ENCODE measurements around the gene EXOSC1.
"Not testable (repeated sequence)": the region's sequence is repeated elsewhere in the genome, so short reads cannot be mapped to it uniquely, and the experiment has no call there.

EXOSC1 gene, protein sequence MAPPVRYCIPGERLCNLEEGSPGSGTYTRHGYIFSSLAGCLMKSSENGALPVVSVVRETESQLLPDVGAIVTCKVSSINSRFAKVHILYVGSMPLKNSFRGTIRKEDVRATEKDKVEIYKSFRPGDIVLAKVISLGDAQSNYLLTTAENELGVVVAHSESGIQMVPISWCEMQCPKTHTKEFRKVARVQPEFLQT

DNA sequence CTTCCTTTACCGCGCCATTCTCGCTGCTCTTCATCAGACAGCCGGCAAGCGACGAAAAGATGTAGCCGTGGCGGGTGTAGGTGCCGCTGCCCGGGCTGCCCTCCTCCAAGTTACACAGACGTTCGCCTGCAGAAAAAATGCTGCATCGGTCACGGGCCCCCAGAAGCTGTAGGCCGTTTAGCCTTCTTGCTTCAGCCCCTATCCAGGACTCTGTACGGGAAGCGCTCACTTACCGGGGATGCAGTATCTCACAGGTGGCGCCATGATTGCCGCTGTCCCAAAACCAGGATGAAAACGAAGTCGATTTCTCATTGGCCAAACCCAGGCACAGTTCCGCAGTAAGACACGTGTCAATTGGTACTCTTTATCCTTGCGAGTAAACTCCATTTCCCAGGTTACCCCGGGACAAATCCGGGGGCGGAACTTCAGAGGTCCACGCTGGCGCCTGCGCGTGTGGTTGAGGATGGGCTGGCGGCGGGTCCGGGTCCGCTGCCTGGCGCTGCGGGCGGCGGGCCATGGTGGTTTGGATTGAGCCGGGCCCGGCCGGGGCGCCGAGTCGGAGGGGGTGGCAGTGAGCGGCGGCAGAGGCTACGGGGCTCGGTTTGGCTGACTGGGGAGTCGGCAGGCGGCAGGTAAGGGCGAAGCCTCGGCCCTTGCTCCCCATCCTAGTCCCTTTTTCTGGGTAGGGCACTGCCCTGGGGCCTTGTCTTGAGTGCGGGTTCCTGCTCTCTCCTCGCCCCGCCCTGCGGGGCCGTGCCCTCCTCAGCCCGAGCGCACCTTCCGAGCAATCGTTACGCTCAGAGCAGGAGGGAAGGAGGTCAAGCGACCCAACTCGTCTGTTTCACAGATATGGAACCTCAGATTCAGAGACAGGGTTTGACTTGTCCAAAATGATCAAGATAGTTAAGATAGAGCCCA lies at the start of gene EXOSC1, which contains the start of gene ZDHHC16:
TSS of gene EXOSC1 (minus strand) at position 285 of the 918 bp plus-strand sequence. CDS start at position 264, 21 bp downstream.
TSS of gene ZDHHC16 (plus strand) at position 454 of the 918 bp plus-strand sequence. CDS start 5,501 bp downstream, outside the sequence.
- DNase-seq (ENCODE audit: low read depth) = peak; percentile 88

DNA sequence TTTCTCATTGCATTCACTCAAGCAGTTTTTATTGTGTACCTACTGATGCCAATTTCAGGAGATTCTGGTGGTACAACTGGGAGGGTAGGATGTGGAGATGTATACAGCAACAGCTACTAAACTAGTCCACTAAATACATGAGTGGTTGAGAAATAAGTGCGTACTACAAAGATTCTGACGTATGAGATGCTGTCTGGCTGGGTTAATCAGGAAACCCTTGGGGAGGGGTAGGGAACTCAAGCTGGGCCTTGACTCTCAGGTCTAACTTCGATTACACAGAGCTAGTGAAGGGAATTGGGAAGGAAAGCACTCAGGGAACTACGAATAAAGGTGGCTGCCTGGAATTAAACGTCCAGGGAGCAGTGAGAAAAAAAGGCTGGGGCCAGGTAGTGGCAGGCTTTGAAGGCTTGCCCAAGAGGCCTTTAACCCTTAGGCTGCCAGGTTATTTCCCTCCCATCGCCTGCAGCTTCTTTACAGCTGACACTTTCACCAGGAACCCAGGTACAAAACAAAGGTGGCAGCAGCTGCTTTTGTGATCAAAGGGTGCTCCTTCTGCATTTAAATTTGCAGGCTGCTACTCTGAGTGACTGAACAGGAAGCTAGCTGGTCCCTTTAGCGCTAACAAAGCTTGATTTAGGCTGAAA lies 49.2 kb upstream of the EXOSC1 start:
- no peak for DNase-seq (ENCODE audit: low read depth)

DNA sequence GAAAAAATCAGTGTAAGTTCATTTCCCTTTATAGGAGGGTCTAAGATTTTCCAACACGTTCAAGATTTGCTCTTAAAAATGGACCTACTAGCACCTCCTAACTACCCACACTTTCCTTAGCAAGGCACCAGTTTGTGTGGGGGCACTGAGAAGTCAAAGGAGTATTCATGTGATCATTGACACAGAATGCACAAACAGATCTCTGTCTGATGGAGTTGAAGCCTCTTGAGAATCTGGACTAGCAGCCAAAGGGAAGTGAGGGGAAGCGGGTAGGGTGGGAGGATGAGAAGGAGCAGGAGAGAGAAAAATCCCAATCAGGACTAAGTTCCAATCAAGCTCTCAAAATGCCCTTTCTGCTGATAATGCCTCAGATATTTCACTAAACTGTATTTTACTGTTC lies 48.3 kb upstream of the EXOSC1 start:
- no peak for DNase-seq (ENCODE audit: low read depth)

GRCh38 chr10:97490592-97490991 lies 44.8 kb upstream of the EXOSC1 start:
- no peak for DNase-seq (ENCODE audit: low read depth)

- no peak for DNase-seq (ENCODE audit: low read depth)
Measured at GRCh38 chr10:97485647-97486281, 40.0 kb upstream of the EXOSC1 start.

GRCh38 chr10:97483921-97484320 lies 38.1 kb upstream of the EXOSC1 start:
- no peak for DNase-seq (ENCODE audit: low read depth)

DNA sequence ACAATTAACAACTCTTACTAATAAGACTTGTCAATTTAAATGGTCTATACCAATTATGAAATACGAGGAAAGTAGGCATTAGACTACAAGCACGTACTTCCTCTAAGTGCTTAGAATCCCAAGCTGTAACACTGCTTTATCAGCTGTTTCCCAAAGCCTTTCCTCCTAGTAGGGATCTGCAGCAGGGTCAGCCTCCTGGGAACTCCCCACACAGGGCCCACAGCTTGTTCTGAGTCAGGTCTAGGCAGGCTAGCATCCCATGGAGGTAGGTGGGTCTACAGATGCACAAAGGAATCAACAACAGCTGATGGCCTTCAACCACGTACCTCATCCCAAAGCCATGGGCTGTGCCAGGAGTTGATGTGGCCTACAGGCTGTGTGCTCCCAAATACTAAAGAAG lies 37.7 kb upstream of the EXOSC1 start:
- DNase-seq (ENCODE audit: low read depth) = no peak

DNA sequence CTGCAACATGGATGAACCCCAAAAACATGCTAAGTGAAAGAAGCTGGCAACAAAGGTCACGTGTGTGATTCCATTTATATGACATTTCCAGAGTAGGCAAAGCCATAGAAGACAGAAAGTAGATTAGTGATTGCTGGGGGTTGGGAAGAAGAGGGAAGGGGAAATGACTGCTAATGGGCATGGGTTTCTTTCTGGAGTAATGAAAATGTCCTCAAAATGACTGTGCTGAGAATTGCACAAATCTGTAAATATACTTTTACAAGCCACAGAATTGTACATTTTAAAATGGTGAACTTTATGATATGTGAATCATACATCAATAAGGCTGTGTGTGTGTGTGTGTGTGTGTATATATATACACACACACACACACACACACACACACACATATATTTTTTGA lies 36.6 kb upstream of the EXOSC1 start:
- no peak for DNase-seq (ENCODE audit: low read depth)

GRCh38 chr10:97481071-97481470 lies 35.3 kb upstream of the EXOSC1 start:
- DNase-seq (ENCODE audit: low read depth) = no peak

GRCh38 chr10:97479939-97480338 lies 34.1 kb upstream of the EXOSC1 start:
- DNase-seq (ENCODE audit: low read depth) = no peak

GRCh38 chr10:97479410-97479809 lies 33.6 kb upstream of the EXOSC1 start:
- not testable (repeated sequence) for DNase-seq (ENCODE audit: low read depth)

DNA sequence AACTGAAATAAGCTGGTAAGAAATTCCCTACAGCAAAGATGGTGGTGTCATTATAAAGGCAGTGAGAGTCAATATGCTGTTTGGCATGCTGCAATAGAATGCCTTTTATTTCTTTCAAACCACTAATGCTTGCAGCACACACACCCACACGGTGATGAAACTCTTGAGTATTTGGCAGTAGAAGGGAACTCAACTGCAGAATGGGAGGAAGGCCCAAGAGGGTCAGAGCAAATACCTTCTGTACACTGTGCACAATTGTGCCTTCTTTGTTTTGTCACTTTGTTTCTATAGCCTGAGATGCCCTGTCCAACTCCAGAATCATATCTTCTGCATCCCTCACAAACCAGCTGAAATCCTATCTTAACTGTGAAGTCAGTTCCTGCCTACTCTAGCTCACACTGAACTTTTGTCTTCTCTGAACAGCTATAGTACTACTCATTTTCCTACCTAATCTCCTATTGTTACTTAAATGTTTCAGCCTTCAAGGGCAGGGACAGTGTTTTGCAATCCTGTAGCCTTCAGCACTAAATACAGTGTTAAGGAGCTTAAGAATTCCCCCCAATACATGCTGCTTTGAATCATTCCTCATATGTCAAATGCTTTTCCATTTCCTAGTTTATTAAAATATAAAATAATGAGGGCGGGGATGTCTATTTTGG lies 30.3 kb upstream of the EXOSC1 start:
- DNase-seq (ENCODE audit: low read depth) = no peak

- no peak for DNase-seq (ENCODE audit: low read depth)
Measured at GRCh38 chr10:97474918-97475317, 29.1 kb upstream of the EXOSC1 start.

DNA sequence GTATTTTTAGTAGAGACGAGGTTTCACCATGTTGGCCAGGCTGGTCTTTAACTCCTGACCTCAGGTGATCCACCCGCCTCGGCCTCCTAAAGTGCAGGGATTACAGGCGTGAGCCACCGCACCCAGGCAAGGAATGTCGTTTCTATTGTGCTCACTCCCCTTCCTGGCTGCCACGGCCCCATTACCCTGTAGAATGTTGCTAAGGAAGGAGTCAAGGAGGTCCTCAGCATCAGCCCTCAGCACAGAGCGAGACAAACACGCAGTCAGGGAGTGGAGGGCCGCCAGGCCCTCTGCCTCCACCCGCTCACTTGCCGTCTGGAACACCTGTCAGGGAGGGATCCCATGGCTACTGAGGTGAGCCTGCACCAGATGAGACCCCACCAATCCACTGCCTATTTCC lies 23.0 kb upstream of the EXOSC1 start:
- DNase-seq (ENCODE audit: low read depth) = not testable (repeated sequence)

GRCh38 chr10:97468162-97468561 lies 22.4 kb upstream of the EXOSC1 start:
- no peak for DNase-seq (ENCODE audit: low read depth)

DNA sequence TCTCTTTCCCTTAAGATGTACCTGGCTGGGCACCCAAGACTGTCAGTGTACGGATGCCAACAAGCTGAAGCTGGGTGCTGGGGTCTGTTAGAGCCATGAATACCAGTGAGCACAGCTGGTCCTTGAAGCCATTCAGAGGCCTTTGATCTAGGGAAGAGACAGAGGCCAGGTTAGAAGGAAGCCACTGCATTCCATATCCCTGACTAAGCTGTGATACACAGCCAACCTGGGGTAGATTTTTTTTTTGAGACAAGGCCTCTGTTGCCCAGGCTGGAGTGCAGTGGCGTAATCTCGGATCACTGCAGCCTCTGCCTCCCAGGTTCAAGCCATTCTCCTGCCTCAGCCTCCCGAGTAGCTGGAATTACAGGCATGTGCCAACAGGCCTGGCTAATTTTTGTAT lies 20.9 kb upstream of the EXOSC1 start:
- DNase-seq (ENCODE audit: low read depth) = no peak

GRCh38 chr10:97465982-97466381 lies 20.2 kb upstream of the EXOSC1 start:
- no peak for DNase-seq (ENCODE audit: low read depth)

DNA sequence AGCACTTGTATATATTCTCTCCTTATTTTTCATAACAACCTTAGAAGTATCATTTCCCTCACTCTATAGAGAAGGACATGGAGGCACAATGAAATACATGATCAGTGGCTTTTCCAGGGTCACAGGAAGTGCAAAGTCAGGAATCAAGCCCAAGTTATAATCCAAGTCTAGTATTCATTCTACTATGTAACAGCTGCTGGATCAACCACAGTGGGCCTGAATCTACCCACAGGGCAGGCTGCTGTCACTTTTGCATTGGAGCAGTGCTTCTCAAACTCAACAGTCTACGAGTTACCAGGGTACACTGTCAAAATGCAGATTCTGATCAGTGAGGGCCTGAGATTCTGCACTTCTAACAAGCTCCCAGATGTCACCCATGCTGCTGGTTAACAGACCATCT lies 18.4 kb upstream of the EXOSC1 start:
- DNase-seq (ENCODE audit: low read depth) = no peak

DNA sequence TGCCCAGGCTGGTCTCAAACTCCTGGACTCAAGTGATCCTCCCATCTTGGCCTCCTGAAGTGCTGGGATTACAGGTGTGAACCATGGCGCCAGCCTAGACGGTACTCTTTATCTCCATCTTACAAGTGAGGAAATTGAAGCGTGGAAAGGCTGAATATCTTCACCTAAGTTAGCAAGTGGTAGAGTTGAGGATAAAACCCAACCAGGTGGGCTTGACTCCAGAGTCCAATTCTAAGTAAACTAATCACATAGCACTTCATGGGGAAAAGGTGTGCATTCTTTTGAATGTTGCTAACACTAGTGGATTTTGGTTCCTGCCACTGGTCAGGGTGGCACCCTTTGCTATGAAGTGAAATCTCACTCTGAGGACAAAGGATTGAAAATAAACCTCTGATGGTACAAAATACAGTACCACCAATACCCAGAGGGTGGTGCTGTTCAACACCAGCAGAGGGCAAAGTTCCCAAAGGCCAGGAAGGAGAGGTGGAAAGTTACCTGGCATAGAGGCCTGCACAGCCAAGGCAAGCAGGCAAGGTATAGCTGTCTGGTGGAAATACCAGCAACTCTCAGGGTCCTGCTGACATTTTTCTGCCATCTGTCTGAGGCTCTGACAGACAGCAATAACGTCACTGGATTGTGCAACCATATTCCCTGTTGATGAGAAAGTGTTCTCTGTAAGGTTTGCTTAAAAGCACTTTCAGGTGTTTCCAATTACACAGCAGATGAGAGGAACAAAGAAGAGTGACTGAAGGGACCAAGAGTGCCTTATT lies 17.7 kb upstream of the EXOSC1 start:
- no peak for DNase-seq (ENCODE audit: low read depth)

- DNase-seq (ENCODE audit: low read depth) = no peak
Measured at GRCh38 chr10:97462309-97462708, 16.5 kb upstream of the EXOSC1 start.

GRCh38 chr10:97459933-97460332 lies 14.1 kb upstream of the EXOSC1 start:
- no peak for DNase-seq (ENCODE audit: low read depth)
